ENCODE results near the gene ZBP1.

Gene ZBP1

DNA sequence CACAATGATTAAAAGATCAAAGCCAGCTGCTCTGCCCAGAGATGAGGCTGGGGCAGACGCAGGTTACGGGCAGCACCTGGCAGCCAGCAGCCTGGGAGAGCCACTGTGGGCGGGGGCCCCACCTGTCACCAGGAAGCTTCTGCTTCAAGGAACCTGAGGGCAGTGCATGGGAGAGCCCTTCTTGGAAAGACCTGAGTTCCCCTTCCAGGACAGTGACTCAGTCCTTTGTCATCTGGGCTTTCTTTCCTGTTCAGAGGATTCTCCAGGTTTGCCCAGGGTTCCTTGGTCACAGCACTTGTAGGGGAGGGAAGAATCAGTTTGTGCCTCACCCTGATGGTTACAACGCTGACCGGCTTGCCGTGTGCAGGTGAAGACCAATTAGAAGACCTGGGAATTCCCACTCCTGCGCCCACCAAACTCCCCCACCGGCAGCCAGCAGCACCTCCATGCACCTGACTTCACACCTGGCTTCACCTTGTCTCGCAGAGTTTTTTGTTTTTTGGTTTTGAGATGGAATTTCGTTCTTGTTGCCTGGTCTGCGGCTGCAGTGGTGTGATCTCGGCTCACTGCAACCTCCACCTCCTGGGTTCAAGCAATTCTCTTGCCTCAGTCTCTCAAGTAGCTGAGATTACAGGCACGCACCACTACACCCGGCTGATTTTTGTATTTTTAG lies 2.0 kb downstream of the ZBP1 start:
- no peak for DNase-seq

DNA sequence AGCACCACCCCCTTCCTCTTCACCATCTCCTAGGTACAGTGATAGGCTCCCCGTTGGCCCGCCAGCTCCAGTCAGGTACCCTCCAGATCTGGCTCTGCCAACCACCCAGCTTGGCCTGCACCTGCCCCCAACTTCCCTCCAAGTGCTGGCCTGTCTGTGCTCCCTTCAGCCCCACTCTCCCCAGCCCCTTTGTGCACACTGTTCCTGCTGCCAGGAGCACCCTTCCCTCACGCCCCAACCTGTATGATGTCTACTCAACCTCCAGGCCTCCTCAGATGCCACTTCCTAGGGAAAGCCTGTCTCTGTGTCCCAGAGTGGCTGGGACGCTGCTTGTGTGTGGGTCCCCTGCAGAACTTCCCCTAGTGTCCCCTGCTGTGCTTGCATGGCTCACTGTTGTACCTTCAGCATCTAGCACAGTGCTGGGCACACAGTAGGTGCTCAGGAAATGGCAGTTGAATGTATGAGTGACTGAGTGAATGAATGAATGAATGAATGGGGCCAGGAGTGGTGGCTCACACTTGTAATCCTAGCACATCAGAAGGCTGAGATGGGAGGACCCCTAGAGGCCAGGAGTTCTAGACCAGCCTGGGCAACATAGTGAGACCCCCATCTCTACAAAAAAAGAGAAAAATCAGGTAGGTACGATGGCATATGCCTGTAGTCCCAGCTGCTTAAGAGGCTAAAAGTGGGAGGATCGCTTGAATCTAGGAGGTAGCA lies 3.0 kb downstream of the ZBP1 start:
- DNase-seq = no peak

DNA sequence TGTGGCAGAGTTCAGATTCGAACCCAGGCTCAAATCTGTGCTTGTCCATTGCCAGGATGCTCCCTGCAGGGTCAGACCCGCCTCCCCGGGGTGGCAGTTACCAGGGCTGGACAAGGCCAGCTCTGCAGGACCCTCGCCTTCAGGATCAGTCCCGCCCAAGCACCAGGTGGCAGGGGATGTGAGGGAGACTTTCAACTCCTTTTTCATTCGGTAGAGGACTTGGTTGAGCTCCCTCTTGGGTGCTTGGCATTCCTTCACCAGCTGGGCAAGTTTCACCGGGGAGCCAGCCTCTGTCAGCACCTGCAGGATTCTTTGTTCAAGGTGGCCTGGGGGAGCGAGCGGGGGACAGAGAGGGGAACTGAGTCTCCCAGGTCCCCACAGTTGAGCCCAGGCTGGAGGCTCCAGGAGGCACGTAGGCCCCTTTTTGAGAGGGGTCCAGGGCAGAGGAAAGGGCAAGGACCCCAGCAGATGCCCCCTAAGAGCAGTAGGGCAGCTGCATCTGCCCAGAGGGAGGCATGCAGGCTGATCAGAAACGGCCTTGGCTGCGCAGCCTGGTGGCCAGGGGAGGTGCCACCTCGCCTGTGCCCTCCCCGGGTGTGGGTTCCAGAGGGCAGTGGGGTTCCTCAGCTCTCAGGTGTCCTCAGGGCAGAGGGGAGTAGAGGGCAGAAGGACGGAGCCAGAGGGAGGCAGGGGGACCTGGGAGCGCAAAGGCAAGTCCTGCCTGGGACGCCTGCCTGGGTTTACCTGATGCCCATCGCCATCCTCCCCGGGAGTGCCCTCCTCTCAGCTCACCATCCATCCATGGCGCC lies 3.9 kb downstream of the ZBP1 start:
- no peak for DNase-seq

DNA sequence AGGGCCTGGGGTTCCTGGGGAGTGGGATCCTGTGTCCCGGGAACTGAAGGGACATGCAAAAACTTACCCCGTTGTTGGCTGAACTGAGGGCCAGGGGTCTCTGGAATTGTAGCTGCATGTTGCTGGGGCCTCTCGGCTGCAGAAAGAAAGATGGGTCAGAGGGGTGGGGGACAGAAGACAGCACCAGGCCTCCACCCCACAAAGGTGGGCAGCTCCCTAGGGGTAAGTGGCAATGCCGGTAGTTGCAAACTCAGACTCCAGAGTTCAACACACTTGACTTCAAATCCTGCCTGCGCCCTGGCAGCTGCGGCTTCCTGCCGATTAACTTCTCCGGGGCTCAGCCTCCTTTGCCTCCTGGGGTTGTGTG lies 4.8 kb downstream of the ZBP1 start:
- no peak for DNase-seq

DNA sequence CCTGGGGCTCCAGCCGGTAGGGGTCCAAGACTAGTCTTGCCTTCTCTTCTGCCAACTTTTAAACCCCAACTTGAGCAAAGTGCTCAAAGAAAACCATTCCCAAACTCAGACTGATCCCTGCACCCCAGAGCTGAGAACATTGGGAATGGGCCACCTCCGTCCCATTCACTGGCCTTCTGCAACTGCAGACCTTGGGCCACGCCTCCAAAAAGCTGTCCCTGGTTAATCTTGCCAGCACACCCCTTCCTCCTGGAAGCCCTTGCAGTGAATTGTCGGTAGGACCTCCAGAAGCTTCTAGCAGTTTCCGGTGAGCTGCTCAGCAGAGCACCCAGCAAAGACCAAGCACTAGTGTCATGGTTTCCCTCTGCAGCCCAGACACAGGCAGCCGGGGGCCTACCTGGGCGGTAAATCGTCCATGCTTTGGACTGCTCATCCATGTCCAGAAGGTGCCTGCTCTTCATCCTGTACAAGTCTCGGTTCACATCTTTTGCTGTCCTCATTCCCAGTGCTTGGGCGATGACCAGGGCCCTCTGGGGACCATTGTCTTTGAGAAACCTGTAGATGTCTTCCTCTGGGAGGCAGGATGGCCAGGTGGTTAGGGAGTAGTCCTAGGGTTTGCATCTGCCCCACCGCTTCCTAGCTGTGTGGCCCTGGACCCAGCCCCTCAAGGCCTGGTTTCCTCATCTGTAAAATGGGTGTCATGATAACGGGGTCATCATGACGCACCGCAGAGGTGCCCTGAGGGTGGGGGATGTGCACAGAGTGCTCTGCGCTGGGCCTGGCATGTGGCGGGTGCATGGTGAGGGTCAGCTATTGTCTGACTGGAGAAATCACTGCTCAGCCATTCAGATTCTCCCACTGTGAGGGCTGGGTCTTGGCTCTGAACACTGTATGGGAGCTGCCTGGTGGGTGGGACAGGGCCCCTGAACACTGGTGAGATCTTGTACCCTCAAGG lies 5.5 kb downstream of the ZBP1 start:
- no peak for DNase-seq

DNA sequence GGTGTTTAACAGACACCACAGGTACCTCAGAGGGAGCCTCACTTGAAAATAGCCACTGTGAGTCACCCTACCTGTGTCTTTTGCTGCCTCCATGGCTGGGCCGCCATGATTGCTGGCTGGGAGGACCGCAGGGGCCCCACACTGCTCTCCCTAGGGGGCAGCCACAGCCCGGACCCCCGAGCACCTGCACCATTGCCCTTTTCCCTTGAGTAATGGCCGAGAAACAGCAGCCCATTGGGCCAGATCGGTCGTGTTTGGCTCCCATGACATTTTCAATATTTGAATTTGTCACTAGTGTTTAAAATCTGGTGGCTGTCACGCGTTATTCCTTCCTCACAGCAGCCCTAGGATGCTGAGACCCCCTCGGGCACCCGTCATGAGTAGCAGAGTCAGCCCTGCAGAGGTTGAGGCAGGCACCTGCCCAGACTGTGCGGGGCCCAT lies 6.7 kb downstream of the ZBP1 start:
- no peak for DNase-seq

GRCh38 chr20:57612916-57613315 lies 7.3 kb downstream of the ZBP1 start:
- DNase-seq = no peak

DNA sequence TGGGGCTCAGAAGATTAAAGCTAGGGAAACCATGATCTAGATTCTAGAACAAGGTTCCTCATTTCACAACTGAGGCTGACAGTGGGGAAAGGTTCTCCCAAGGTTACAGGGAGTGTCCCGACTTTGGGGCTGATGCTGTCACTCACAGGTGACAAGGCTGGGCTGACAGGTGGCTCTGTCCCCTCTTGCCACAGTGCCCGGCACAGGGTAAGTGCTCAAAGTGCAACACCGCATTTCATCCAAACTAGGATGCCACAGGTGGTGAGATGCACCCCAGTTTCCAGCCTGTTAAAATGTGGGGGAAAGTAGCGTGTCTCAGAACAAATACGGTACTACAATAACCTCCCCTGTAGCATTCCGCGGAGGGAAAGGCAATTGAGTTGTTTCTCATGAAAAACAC lies 7.8 kb downstream of the ZBP1 start:
- DNase-seq = no peak

DNA sequence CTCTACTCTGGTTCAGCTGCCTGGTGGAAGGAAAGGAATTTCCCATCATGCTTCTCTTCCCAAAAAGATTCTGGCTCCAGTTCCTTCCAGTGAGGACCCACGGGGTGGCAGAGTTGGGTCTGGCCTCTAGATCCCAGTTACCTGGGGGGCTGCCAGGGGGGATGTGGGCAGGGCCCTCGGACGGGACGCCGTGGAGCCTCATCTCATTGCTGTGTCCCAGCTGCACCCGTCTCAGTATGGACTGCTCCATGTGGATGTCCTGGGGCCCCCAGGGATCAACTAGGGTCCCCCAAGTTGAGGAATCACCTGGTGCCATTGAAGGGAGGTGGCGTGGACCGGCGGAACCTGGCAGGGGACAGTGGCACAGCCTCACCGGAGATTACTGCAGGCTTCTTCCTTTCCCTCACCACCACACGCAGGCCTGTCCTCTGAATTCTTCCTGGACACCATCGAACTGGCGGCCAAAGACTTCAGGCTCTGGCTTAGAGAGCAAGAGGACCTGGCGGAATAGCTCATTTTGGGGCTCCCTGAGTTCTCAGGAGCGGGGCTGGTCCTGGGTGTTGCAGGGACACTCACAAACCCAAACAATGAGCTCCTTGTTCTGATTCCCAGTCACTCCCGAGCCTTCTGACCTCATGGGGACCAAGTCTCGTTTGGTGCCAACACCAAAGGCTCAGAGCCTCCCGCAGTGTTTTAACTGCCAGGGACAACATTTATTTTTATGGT lies 8.5 kb downstream of the ZBP1 start:
- no peak for DNase-seq

GRCh38 chr20:57610261-57610952 lies 9.8 kb downstream of the ZBP1 start:
- no peak for DNase-seq

GRCh38 chr20:57609842-57610167 lies 10.4 kb downstream of the ZBP1 start:
- DNase-seq = no peak

GRCh38 chr20:57609086-57609841 lies 11.0 kb downstream of the ZBP1 start:
- no peak for DNase-seq

DNA sequence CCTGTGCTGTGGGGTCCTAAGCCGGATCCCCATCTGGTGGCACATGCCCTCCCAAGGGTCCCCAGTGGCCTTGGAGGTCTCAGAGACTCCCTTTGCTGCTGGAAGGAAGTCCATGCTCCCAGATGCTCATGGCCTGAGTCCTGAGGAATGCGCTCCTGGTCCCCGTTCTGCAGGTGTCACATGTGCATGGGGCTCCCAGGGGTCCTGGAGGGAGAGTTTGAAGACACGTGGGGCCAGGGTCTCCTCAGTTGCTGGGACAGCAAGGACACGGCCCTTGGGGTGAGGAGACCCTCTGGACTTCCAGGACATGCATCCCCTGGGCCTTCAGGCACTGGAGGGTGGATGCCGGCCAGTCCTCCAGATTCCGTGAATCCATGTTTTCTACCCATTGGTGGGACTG lies 11.7 kb downstream of the ZBP1 start:
- no peak for DNase-seq

- no peak for DNase-seq
Observed at GRCh38 chr20:57605878-57606277, 14.3 kb downstream of the ZBP1 start.

- DNase-seq = no peak
Observed at GRCh38 chr20:57605045-57605444, 15.2 kb downstream of the ZBP1 start.

DNA sequence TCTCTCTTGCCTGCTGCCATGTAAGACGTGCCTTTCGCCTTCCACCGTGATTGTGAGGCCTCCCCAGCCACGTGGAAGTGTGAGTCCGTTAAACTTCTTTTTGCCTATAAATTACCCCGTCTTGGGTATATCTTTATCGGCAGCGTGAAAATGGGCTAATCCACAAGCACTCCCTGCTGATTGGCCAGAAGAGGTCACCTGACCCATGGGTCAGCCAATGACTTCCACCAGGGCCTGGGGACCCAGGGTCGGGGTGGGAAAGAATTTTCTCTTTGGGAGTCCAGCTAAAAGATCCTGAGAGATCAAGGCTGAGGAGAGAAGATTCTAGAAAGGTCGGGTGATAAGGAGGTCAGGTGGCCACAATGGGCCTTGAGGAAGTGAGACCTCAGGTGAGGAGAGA lies 17.1 kb downstream of the ZBP1 start:
- no peak for DNase-seq

GRCh38 chr20:57601737-57602136 lies 18.5 kb downstream of the ZBP1 start:
- no peak for DNase-seq

GRCh38 chr20:57601211-57601570 lies 19.0 kb downstream of the ZBP1 start:
- DNase-seq = no peak

GRCh38 chr20:57600320-57601210 lies 19.7 kb downstream of the ZBP1 start:
- peak; percentile 23 for DNase-seq

DNA sequence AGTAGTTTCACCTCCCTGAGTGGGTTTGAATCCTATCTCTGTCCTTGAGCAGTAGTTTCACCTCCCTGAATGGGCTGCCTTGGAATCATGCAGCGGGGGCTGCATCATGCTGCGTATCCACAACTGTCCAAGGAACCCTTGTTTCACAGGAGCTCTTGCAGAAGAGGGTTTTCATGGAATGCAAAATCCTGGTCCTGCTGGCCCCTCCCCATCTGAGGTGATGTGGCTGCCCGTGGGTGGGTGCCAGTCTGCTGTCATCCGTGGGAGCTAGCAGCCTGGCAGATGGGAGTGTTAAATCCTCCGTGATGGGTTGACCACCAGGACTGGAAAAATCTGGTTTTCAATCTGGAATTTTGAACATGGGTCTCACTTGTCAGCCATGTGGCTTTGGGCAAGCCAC lies 21.7 kb downstream of the ZBP1 start:
- DNase-seq = no peak

Data from fibroblast of skin of scalp (primary cell).